Measurements from ENCODE around the gene SNAPC5. TPM values are rescaled to one million over a fixed set of nuclear protein-coding genes. Genes with fewer than 3 reads are reported as not detected.

Gene SNAPC5
- total and polyA plus RNA-seq, 2 donors from 2014 or later = 29.6 to 49.6 TPM

- no peaks in the 10 kb centered on the region for H3K27me3 ChIP-seq (ENCODE audit: control insufficient read depth, insufficient read depth, low read length)
- no peaks in the 10 kb centered on the region for H3K36me3 ChIP-seq (ENCODE audit: control insufficient read depth in 2 of 3, insufficient read depth in 3 of 3, low read length in 3 of 3)
- DNase-seq = no peak
- H3K27ac ChIP-seq (ENCODE audit: low read depth in 2 of 2, low read length in 2 of 2) = no peak overlapping the region
- H3K4me1 ChIP-seq (ENCODE audit: control insufficient read depth in 2 of 3, insufficient read depth in 2 of 3, low read depth in 1 of 3, low read length in 3 of 3) = no peaks in the 10 kb centered on the region
- intact Hi-C loops (cut with DNase I) = no loop called here
- no peak overlapping the region for H3K9ac ChIP-seq (ENCODE audit: low read length in 3 of 3)
- no peak for FAIRE-seq
- no peak for TF ChIP-seq CTCF (IDR thresholded peaks at IDR 0.05; ENCODE audit: borderline replicate concordance, extremely low read depth, insufficient read depth)
- H3K4me3 ChIP-seq (ENCODE audit: low read length in 3 of 3) = no peak overlapping the region
- H3K9me3 ChIP-seq (ENCODE audit: control insufficient read depth in 2 of 3, insufficient read depth in 1 of 3, low read length in 3 of 3) = no peaks in the 10 kb centered on the region
Measured at GRCh38 chr15:66456211-66456610, 41.4 kb downstream of the SNAPC5 start.

- H3K9ac ChIP-seq (ENCODE audit: low read length in 3 of 3) = no peak overlapping the region
- intact Hi-C loops (cut with DNase I) = no loop called here
- TF ChIP-seq CTCF (IDR thresholded peaks at IDR 0.05; ENCODE audit: borderline replicate concordance, extremely low read depth, insufficient read depth) = no peak
Measured at GRCh38 chr15:66454143-66454542, 43.4 kb downstream of the SNAPC5 start.

GRCh38 chr15:66452971-66453580 lies 44.5 kb downstream of the SNAPC5 start:
- no peak overlapping the region for H3K9ac ChIP-seq (ENCODE audit: low read length in 3 of 3)
- no peaks in the 10 kb centered on the region for H3K9me3 ChIP-seq (ENCODE audit: control insufficient read depth in 2 of 3, insufficient read depth in 1 of 3, low read length in 3 of 3)
- H3K4me3 ChIP-seq (ENCODE audit: low read length in 3 of 3) = no peak overlapping the region
- DNase-seq (no peak), FAIRE-seq (no peak)
- intact Hi-C loops (cut with DNase I) = no loop called here
- H3K36me3 ChIP-seq (ENCODE audit: control insufficient read depth in 2 of 3, insufficient read depth in 3 of 3, low read length in 3 of 3) = peaks cover 0 to 2% (median 0%) of the 10 kb centered on the region in 3 donors
- no peaks in the 10 kb centered on the region for H3K27me3 ChIP-seq (ENCODE audit: control insufficient read depth, insufficient read depth, low read length)
- TF ChIP-seq CTCF (IDR thresholded peaks at IDR 0.05; ENCODE audit: borderline replicate concordance, extremely low read depth, insufficient read depth) = no peak
- no peak overlapping the region for H3K27ac ChIP-seq (ENCODE audit: low read depth in 2 of 2, low read length in 2 of 2)
- no peaks in the 10 kb centered on the region for H3K4me1 ChIP-seq (ENCODE audit: control insufficient read depth in 2 of 3, insufficient read depth in 2 of 3, low read depth in 1 of 3, low read length in 3 of 3)

More at GRCh38 chr15:66454143-66454542, 43.4 kb downstream of the SNAPC5 start:
- Histone ChIP-seq H3K27me3 (ENCODE audit: control insufficient read depth, insufficient read depth, low read length) (no peaks in the 10 kb centered on the region), H3K36me3 (ENCODE audit: control insufficient read depth in 2 of 3, insufficient read depth in 3 of 3, low read length in 3 of 3) (no peaks in the 10 kb centered on the region), H3K9me3 (ENCODE audit: control insufficient read depth in 2 of 3, insufficient read depth in 1 of 3, low read length in 3 of 3) (no peaks in the 10 kb centered on the region), H3K4me1 (ENCODE audit: control insufficient read depth in 2 of 3, insufficient read depth in 2 of 3, low read depth in 1 of 3, low read length in 3 of 3) (no peaks in the 10 kb centered on the region), H3K4me3 (ENCODE audit: low read length in 3 of 3) (no peak overlapping the region), H3K27ac (ENCODE audit: low read depth in 2 of 2, low read length in 2 of 2) (no peak overlapping the region)
- DNase-seq (no peak), FAIRE-seq (no peak)

- Histone ChIP-seq H3K4me3 (ENCODE audit: low read length in 3 of 3) (no peak overlapping the region), H3K9ac (ENCODE audit: low read length in 3 of 3) (no peak overlapping the region), H3K36me3 (ENCODE audit: control insufficient read depth in 2 of 3, insufficient read depth in 3 of 3, low read length in 3 of 3) (peaks cover 0 to 2% (median 0%) of the 10 kb centered on the region in 3 donors), H3K27ac (ENCODE audit: low read depth in 2 of 2, low read length in 2 of 2) (no peak overlapping the region), H3K4me1 (ENCODE audit: control insufficient read depth in 2 of 3, insufficient read depth in 2 of 3, low read depth in 1 of 3, low read length in 3 of 3) (no peaks in the 10 kb centered on the region), H3K9me3 (ENCODE audit: control insufficient read depth in 2 of 3, insufficient read depth in 1 of 3, low read length in 3 of 3) (no peaks in the 10 kb centered on the region), H3K27me3 (ENCODE audit: control insufficient read depth, insufficient read depth, low read length) (no peaks in the 10 kb centered on the region)
- no peak for FAIRE-seq
- intact Hi-C loops (cut with DNase I) = no loop called here
- DNase-seq = no peak
- no peak for TF ChIP-seq CTCF (IDR thresholded peaks at IDR 0.05; ENCODE audit: borderline replicate concordance, extremely low read depth, insufficient read depth)
Measured at GRCh38 chr15:66452420-66452819, 45.1 kb downstream of the SNAPC5 start.
